Gastrocnemius medialis (tissue), 4 donors: ENCODE data around the gene GOLGA1.

ENCODE experiments used
- POLR2A ChIP-seq, 2 donors: fragments of 450-650 bp; IDR thresholded peaks; one replicate each; pipeline ENCODE4 v1.6.1; 2017; ENCODE audit warnings: antibody characterized with exemption in 2 of 2, mild to moderate bottlenecking in 2 of 2, moderate library complexity in 2 of 2
- TF ChIP-seq, protein P1 (sequence below), 5 experiments: fragments of 450-650 bp in 3 of 5; fragments of 200-600 bp in 2 of 5; sonication (generic) in 2 of 5; IDR thresholded peaks in 4 of 5; conservative IDR thresholded peaks in 1 of 5; 1 replicate in 4 of 5; 2 replicates in 1 of 5; pipeline ENCODE4 v1.5.1; 2016 to 2019; ENCODE audit warnings: antibody characterized with exemption in 5 of 5, mild to moderate bottlenecking in 3 of 5, moderate library complexity in 3 of 5

DNA sequence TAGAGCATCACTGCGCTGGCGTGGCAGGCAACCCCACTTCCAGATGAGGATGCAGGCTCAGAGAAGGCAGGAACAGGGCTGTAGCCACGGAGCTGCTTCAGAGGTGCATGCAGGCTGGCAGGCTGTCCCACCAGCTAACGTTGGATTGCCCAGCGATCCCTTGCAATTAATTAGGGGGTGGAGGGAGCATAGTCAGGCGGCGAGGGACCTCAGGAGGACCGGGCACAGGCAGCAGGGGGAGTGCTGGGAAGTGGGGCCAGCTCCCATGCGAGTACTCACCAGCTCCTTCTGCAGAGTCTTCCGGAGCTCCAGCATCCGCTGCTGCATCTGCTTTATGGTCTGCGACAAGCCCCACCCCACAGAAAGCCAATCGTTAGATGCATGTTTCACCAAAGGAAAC lies 58.7 kb downstream of the GOLGA1 start:
- TF ChIP-seq, protein P1, sequence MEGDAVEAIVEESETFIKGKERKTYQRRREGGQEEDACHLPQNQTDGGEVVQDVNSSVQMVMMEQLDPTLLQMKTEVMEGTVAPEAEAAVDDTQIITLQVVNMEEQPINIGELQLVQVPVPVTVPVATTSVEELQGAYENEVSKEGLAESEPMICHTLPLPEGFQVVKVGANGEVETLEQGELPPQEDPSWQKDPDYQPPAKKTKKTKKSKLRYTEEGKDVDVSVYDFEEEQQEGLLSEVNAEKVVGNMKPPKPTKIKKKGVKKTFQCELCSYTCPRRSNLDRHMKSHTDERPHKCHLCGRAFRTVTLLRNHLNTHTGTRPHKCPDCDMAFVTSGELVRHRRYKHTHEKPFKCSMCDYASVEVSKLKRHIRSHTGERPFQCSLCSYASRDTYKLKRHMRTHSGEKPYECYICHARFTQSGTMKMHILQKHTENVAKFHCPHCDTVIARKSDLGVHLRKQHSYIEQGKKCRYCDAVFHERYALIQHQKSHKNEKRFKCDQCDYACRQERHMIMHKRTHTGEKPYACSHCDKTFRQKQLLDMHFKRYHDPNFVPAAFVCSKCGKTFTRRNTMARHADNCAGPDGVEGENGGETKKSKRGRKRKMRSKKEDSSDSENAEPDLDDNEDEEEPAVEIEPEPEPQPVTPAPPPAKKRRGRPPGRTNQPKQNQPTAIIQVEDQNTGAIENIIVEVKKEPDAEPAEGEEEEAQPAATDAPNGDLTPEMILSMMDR (IDR thresholded peaks at IDR 0.05 in 4 of 5, conservative IDR thresholded peaks at IDR 0.05 in 1 of 5) = no peak
- no peak for TF ChIP-seq POLR2A (IDR thresholded peaks at IDR 0.05)
